Measurements from ENCODE around the gene PRSS53. TPM values are rescaled to one million over a fixed set of nuclear protein-coding genes. Genes with fewer than 3 reads are reported as not detected.

PRSS53 gene
- total RNA-seq, 1 experiment from 2014 or later = 4.4 TPM

DNA sequence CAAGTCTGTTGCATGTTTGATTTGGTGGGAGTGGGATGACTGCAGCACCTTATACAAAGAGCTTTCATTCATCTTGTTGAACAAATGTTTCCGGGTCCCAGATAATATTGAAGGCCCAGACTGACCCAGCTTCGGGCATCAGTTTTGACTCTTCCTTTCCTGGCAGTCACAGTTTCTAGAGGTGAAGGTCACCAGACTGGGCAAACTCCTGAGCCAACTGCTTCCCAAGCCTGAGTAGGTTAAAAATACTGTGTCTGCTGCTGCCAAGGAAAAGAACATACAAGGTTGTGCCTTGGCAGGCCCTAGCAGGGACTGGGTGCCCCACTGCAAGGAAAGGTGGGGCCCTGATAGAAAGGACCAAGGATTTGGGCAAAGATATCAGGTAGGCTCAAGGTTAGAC lies 24.0 kb upstream of the PRSS53 start:
- intact Hi-C loops (cut with micrococcal nuclease) = no loop called here
- CTCF ChIA-PET = interaction anchor here (0.5 to 1.4 kb wide), 2 partner anchors 13 to 30 kb away, joined by 3 read pairs; no protein-coding TSS in a partner anchor
- H3K36me3 Mint-ChIP-seq (ENCODE audit: insufficient read depth, unreplicated experiment) = peaks cover 46% of the 10 kb centered on the region

GRCh38 chr16:31111881-31112466 lies 23.2 kb upstream of the PRSS53 start:
- POLR2A ChIA-PET = interaction anchor here (0.6 to 1.0 kb wide), 2 partner anchors 39 to 344 kb away, joined by 3 to 4 read pairs; no protein-coding TSS in a partner anchor
- no peak for TF ChIP-seq CTCF (IDR thresholded peaks at IDR 0.05; ENCODE audit: unreplicated experiment)
- TSS peak; percentile 30 for BruUV-seq (replicated peaks)
- intact Hi-C loops (cut with micrococcal nuclease) = no loop called here
- Mint-ChIP-seq H3K9me3 (ENCODE audit: unreplicated experiment) (no peaks in the 10 kb centered on the region), H3K4me1 (ENCODE audit: insufficient read depth, unreplicated experiment) (peaks cover 25% of the 10 kb centered on the region), H3K27me3 (ENCODE audit: insufficient read depth, unreplicated experiment) (no peaks in the 10 kb centered on the region), H3K27ac (ENCODE audit: low read depth, unreplicated experiment) (no peak overlapping the region), H3K36me3 (ENCODE audit: insufficient read depth, unreplicated experiment) (peaks cover 41% of the 10 kb centered on the region), H3K4me3 (ENCODE audit: unreplicated experiment) (no peak overlapping the region)
- CTCF ChIA-PET = interaction anchor here (0.5 to 1.0 kb wide), 4 partner anchors 15 to 362 kb away, joined by 3 to 4 read pairs (median 4); partner anchors contain the start of gene HSD3B7
- DNase-seq (ENCODE audit: unreplicated experiment) = no peak

More for the DNA sequence above, 24.0 kb upstream of the PRSS53 start:
- POLR2A ChIA-PET = interaction anchor here (1.0 to 1.2 kb wide), 3 partner anchors 29 to 40 kb away, joined by 3 to 4 read pairs (median 3); partner anchors contain the start of genes ZNF646 and ZNF668
- no peak overlapping the region for H3K27ac Mint-ChIP-seq (ENCODE audit: low read depth, unreplicated experiment)
- no peaks in the 10 kb centered on the region for H3K27me3 Mint-ChIP-seq (ENCODE audit: insufficient read depth, unreplicated experiment)
- BruUV-seq (replicated peaks) = no TSS peak
- no peak for TF ChIP-seq CTCF (IDR thresholded peaks at IDR 0.05; ENCODE audit: unreplicated experiment)
- DNase-seq (ENCODE audit: unreplicated experiment) = no peak
- H3K9me3 Mint-ChIP-seq (ENCODE audit: unreplicated experiment) = no peaks in the 10 kb centered on the region
- H3K4me1 Mint-ChIP-seq (ENCODE audit: insufficient read depth, unreplicated experiment) = peaks cover 23% of the 10 kb centered on the region
- no peak overlapping the region for H3K4me3 Mint-ChIP-seq (ENCODE audit: unreplicated experiment)

- BruUV-seq (replicated peaks) = no TSS peak
- Mint-ChIP-seq H3K4me3 (ENCODE audit: unreplicated experiment) (peak overlapping the region; percentile 73), H3K4me1 (ENCODE audit: insufficient read depth, unreplicated experiment) (peaks cover 25% of the 10 kb centered on the region), H3K36me3 (ENCODE audit: insufficient read depth, unreplicated experiment) (peaks cover 42% of the 10 kb centered on the region), H3K9me3 (ENCODE audit: unreplicated experiment) (no peaks in the 10 kb centered on the region), H3K27ac (ENCODE audit: low read depth, unreplicated experiment) (peak overlapping the region; percentile 31), H3K27me3 (ENCODE audit: insufficient read depth, unreplicated experiment) (no peaks in the 10 kb centered on the region)
- ChIA-PET CTCF (interaction anchor here (0.6 to 1.0 kb wide), 4 partner anchors 10 to 188 kb away, joined by 3 to 4 read pairs (median 4); no protein-coding TSS in a partner anchor), POLR2A (interaction anchor here (1.9 kb wide), 1 partner anchor 32 kb away, joined by 4 read pairs; no protein-coding TSS in a partner anchor)
- TF ChIP-seq CTCF (IDR thresholded peaks at IDR 0.05; ENCODE audit: unreplicated experiment) = no peak
- DNase-seq (ENCODE audit: unreplicated experiment) = peak; percentile 48
- intact Hi-C loops (cut with micrococcal nuclease) = no loop called here
These were observed 21.6 kb upstream of the PRSS53 start for GRCh38 chr16:31110106-31111034.

- H3K4me1 Mint-ChIP-seq (ENCODE audit: insufficient read depth, unreplicated experiment) = peaks cover 25% of the 10 kb centered on the region
- H3K4me3 Mint-ChIP-seq (ENCODE audit: unreplicated experiment) = peak overlapping the region; percentile 73
- ChIA-PET CTCF (interaction anchor here (0.6 to 1.0 kb wide), 2 partner anchors 10 to 75 kb away, joined by 3 read pairs; no protein-coding TSS in a partner anchor), POLR2A (interaction anchor here (0.5 to 1.9 kb wide), 2 partner anchors 33 to 146 kb away, joined by 3 to 4 read pairs; no protein-coding TSS in a partner anchor)
- H3K36me3 Mint-ChIP-seq (ENCODE audit: insufficient read depth, unreplicated experiment) = peaks cover 38% of the 10 kb centered on the region
- H3K27me3 Mint-ChIP-seq (ENCODE audit: insufficient read depth, unreplicated experiment) = no peaks in the 10 kb centered on the region
- no peak for DNase-seq (ENCODE audit: unreplicated experiment)
- BruUV-seq (replicated peaks) = no TSS peak
- intact Hi-C loops (cut with micrococcal nuclease) = no loop called here
- H3K27ac Mint-ChIP-seq (ENCODE audit: low read depth, unreplicated experiment) = peak overlapping the region; percentile 31
- H3K9me3 Mint-ChIP-seq (ENCODE audit: unreplicated experiment) = no peaks in the 10 kb centered on the region
- TF ChIP-seq CTCF (IDR thresholded peaks at IDR 0.05; ENCODE audit: unreplicated experiment) = no peak
These were observed 20.9 kb upstream of the PRSS53 start for GRCh38 chr16:31109622-31110021.
